Inflammatory macrophage treated with lipopolysaccharide for 1 hour (primary cell): Measurements from ENCODE around the gene CAMK2N2.
"Not testable (repeated sequence)": the region's sequence is repeated elsewhere in the genome, so short reads cannot be mapped to it uniquely, and the experiment has no call there.

Experiments
- DNase-seq, 2 donors: peaks; one replicate each; pipeline ENCODE4 v3.0.0-alpha.2; 2020 to 2022

Gene CAMK2N2

GRCh38 chr3:184267249-184267648 lies 5.9 kb upstream of the CAMK2N2 start:
- DNase-seq, result not testable (repeated sequence)

- no peak for DNase-seq
Observed at GRCh38 chr3:184262764-184263179, 1.4 kb upstream of the CAMK2N2 start.

DNA sequence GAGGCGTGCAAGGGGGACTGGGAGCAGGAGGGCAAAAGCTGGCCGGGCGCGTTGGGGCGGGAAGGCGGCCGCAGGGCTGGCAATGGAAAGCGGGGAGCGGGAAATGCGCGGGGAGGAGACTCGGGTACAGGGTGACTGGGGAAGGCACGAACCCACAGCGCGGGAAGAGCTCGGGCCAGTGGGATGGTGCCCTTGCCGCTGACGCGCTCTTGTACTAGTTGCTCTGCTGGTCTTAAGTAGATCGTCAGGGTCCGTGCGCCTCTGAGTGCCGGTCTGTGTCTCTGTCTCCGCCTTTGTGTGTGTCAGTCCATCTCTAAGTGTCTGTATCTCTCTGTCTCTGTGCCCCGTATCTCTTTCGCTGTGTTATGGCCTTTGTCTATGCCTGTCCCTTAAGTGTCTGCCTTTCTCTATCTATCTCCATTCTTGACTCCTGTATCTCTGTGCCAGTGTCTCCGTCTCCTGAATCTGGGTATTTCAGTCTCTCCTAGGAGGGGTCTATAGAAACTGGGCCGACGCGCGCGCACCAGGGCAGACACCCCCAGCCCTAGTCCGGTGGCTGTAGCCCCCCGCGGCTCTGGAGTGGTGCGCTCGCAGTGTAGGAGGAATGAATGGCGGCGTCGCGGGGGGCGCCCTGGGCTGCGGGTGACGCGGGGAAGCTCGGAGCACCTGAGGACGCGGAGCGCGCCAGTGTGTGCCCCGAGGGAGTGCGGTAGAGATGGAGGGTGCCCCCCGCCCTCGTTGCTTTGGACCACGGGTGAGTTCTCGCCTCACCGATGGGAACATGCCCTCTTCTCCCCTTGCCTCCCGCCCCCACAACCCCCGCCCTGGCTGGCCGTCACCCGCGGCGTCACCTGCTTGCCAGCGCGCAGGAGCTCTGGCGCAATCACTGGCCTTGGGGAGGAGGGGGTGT lies 756 bp upstream of the CAMK2N2 start:
- peak; percentile 8 to 11 for DNase-seq

DNA sequence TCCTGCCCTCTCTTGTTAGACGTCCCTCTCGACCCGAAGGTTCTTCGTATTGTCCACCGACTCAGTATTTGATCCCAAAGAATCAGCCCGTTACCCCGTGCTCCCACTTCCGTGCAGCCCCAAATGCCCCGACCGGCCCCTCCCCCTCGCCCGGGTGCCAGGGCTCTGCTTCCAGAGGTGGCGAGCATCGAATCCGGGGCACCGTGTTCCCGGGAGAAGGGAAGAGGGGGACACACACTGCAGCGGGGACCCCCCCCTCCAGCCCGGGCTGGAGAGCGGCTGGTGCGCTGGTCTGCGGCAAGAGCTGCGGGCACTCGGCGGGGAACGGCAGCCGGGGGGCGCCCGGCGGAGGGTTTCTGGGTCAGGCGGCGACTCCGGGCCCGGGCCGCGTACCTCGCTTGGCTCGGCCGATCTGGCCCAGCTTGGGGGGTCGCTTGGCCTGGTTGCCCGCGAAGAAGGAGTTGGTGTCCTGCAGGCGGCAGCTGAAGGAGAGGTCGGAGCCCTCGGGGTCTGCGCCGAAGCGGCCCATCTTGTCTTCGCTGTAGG lies 556 bp downstream of the CAMK2N2 start:
- DNase-seq, result no peak

DNA sequence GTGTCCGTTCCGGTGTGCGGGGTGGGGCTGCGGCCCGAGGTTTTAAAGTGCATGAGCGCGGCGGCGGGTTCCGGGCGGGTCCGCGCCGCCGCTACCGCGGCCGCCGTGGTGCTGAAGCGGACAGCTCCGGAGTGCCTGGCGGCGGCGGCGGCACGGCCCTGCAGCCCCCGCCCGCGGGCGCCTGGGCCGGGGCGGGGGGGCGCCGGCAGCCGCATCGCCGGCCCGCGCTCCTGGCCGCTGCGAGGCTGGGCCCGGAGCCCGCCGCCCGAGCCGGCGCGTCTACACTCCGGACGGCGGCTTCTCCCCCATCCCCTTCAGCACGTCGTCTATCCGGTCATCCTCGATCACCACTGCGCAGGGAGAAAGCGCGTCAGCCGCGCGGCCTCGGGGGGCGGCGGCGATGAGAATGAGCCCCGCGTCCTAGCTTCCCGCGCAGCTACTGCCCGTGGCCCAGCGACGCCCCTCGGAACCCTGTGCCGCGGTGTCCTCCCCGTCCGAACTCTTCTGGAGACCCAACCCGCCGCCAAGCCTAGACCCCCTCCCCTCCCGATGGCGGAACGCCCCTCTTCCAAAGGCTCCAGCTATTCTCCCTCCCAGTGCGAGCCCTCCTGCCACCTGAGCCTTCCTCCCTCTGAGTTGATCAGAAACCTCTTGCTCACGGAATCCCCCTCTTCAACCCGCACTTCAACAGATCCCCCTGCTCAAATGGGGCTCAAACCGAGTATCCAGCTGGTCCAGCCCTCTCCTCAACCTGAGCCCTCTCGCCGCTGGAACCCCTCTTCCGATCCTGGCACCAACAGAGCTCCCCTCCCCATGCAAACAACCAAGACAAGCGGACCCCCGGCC lies 1.3 kb downstream of the CAMK2N2 start:
- peak in 1 of 2 donors; percentile 10 for DNase-seq

GRCh38 chr3:184259396-184259877 lies 1.9 kb downstream of the CAMK2N2 start:
- DNase-seq, result no peak

DNA sequence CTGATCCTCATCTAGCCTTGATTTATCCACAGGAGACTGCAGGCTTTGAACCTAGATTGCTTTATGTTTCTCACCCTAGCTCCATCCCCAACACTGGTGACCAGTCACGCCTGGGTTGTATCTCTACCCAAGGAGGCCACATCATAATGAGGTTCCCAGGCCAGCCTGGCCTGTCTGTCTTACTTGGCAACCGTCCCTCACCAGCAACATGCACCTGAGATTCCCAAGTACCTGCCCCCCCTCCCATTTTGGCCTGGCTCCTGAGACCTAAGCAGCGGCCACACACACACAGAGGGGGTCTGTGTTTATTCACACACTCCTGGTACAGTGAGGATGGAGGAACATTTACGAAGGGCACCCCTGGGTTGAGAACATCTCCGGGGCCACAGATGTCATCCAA lies 2.4 kb downstream of the CAMK2N2 start:
- no peak for DNase-seq

DNA sequence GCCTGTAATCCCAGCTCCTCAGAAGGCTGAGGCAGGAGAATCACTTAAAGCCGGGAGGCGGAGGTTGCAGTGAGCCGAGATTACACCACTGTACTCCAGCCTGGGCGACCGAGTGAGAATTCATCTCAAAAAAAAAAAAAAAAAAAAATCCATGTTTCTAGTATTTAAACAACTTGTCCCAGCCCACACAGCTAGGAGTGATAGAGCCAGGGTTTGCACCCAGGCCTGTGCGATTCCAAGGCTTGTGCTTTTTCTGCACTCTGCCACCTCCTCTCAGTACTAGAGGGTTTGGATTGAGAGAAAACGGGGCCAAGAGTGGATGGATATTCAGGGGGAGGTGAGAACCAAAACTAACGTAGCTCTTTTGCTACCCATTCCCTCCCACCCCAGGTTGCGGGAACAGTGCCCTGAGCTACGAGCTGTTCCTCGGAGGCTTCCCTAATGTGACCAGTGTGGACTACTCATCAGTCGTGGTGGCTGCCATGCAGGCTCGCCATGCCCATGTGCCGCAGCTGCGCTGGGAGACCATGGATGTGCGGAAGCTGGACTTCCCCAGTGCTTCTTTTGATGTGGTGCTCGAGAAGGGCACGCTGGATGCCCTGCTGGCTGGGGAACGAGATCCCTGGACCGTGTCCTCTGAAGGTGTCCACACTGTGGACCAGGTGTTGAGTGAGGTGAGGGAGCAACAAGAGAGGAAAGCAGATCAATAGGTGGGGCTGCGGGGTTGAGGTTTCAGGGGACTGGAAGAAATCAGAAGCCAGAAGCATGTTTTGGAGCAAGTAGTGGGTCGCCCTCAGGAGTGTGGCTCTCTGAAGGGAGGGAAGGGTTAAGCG lies 4.1 kb downstream of the CAMK2N2 start:
- no peak for DNase-seq

DNA sequence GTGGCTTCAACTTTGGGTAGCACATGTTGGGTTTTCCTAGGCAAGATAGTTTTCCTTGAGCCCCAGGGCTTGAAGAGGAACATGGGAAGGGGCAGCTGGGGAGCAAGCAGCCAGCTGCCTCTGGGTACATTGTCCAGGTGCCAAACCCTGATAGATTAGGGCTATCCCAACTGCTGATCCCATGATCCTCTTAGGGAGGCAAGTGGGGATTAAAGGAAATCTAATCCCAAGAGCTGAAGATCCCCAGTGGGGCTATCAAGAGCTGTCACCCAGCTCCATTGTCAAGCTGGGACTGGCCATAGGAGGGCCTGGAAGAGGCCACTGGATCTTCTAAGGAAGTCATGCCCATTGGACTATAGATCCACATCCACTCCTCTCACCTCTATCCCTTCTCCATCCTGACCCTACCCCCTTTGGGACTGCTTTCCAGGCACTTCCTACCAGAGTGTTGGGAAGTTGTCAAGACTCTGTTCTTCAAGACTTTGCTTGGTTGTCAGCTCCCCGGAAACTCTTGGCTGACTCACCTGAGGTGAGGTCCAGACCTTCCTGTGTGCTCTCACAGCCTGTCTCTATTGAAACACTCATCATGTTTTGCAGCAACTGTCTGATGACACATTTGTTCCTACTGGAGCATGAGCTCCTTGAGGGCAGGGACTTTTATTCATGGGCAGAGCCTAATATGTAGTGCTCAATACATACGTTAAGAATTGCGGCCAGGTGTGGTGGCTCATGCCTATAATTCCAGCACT lies 5.9 kb downstream of the CAMK2N2 start:
- DNase-seq, result no peak

GRCh38 chr3:184250167-184250828 lies 11.1 kb downstream of the CAMK2N2 start:
- DNase-seq, result peak; percentile 84 to 99

DNA sequence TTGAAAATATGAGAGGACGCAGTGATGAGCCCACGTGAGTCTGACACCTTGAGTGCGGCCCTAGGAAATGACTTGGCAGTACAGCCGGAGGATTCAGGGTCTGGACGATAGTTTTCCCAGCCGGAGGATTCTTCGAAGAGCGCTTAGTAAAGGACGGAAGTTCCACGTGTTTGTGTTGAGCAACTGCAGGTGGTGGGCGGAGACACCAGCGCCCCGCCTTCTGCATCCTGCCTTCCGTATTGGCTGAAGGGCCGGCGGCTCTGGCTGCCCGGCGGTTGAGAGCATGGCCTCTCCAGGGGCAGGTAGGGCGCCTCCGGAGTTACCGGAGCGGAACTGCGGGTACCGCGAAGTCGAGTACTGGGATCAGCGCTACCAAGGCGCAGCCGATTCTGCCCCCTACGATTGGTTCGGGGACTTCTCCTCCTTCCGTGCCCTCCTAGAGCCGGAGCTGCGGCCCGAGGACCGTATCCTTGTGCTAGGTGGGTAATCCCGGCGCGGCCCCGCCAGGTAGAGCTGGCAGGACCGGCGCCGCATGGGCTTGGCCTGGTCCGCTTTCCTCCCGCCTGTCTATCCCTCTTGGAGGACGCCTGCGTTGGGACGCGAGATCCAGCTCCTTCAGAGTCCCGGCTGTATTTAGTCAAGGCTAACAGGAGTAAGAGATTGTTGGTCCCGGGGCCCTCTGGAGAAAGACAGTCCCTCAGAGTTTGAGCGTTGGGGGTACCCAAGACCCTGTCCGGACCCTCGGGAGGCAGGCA lies 11.8 kb downstream of the CAMK2N2 start, which contains the start of gene EEF1AKMT4:
Gene EEF1AKMT4, plus strand, starts transcription at position 261 of the 755 bp plus-strand sequence. Its CDS starts 23 bp downstream, at position 284.
- DNase-seq, result peak; percentile 97 to 99

GRCh38 chr3:184248454-184249411 lies 12.6 kb downstream of the CAMK2N2 start, which contains the start of gene ALG3:
ALG3 (minus strand) TSS chr3:184248962; CDS start chr3:184248940, 22 bp downstream.
- DNase-seq, result peak; percentile 78 to 96

- no peak for DNase-seq
Observed at GRCh38 chr3:184242297-184242685, 19.1 kb downstream of the CAMK2N2 start.

DNA sequence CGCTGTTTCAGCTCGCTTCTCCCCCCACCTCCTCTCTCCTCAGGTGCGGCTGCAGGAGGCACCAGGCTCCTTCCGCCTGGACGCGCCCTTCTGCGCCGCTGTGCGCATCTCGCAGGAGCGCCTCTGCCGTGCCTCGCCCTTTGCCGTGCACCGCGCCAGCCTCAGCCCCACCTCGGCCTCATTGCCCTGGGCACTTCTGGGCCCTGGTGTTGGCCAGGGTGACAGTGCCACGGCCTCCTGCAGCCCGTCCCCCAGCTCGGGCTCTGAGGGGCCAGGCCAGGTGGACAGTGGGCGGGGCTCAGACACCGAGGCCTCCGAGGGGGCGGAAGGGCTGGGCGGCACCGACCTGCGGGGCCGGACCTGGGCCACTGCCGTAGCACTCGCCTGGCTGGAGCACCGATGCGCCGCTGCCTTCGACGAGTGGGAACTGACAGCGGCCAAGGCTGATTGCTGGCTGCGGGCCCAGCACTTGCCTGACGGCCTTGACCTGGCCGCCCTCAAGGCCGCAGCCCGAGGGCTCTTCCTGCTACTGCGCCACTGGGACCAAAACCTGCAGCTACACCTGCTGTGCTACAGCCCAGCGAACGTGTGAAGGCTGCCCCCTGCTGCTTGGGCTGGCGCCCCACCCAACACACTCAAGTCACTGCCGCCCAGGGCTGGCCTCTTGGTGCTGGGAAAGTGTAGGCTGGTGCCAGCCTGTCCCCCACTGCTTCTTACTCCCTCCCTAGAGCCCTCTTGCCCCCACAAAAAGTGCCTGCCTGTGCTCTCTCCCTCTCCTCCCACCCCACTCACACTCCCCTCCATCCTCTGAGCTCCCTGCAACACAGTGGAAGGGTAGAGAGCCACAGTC lies 19.7 kb downstream of the CAMK2N2 start:
- no peak for DNase-seq

GRCh38 chr3:184241141-184241446 lies 20.3 kb downstream of the CAMK2N2 start:
- DNase-seq, result no peak

DNA sequence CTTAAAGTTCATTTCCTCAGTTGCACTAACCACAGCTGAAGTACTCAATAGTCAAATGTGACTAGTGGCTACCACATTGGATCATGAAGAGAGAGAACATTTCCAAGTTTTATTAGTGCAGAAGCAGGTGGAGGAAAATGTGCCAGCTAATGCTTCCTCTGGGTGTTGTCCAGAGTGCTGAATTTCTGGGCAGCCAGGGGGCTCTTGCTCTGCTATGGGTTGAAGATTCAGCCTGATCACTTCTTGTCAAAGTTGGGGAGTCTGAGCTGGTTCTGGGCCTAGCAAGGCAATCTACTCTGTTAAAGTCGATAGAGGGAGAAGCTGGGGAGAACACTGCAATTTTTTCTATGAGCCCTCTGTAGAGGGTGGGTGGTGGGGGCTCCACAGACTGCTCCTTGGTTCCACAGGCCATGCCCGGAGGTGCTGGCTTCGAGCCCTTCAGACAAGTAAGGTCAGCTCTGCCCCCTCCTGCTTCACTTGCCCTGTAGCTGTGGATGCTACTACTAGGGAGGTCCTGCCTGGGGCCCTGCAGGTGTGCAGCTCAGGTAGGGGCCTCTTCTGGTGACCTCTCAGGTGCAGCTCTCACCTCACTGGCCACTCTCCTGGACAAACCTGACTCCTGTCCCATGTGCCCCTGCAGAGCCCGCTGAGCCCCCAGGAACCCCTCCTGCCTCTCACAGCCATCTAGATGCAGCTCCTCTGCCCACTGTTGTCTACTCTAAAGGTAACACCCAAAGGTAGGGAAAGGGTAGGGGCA lies 20.8 kb downstream of the CAMK2N2 start:
- no peak for DNase-seq

- no peak for DNase-seq
Observed at GRCh38 chr3:184239708-184240107, 21.6 kb downstream of the CAMK2N2 start.
